HG03457 (cell line): ENCODE data around the gene SIPA1L3.
"Not testable (repeated sequence)": the region's sequence is repeated elsewhere in the genome, so short reads cannot be mapped to it uniquely, and the experiment has no call there.

ENCODE experiments used
- ATAC-seq: cut with Tn5 transposase; IDR thresholded peaks from one replicate; pipeline ENCODE4 v1.9.1; 2021; ENCODE audit warnings: moderate number of reproducible peaks; ENCODE audit not compliant: unreplicated experiment

The SIPA1L3 gene

GRCh38 chr19:38224014-38224862, 317.2 kb downstream of the SIPA1L3 start, which contains the start of gene DPF1:
DPF1 (minus strand) TSS chr19:38224222; CDS start chr19:38224142, 80 bp downstream.
- ATAC-seq, result no peak

GRCh38 chr19:38224863-38225218, 317.8 kb downstream of the SIPA1L3 start:
- ATAC-seq, result not testable (repeated sequence)

GRCh38 chr19:38227287-38228004, 320.4 kb downstream of the SIPA1L3 start:
- ATAC-seq, result no peak

GRCh38 chr19:38228005-38228377, 321.0 kb downstream of the SIPA1L3 start:
- ATAC-seq, result no peak

- no peak for ATAC-seq
Measured at GRCh38 chr19:38228491-38229439, 321.8 kb downstream of the SIPA1L3 start.

- ATAC-seq, result peak; percentile 69
Measured at GRCh38 chr19:38229585-38230073, 322.6 kb downstream of the SIPA1L3 start.

- ATAC-seq, result not testable (repeated sequence)
Measured at GRCh38 chr19:38230506-38231133, 323.6 kb downstream of the SIPA1L3 start.

GRCh38 chr19:38231918-38232317, 324.9 kb downstream of the SIPA1L3 start:
- ATAC-seq, result no peak

GRCh38 chr19:38233740-38234251, 326.8 kb downstream of the SIPA1L3 start:
- no peak for ATAC-seq

GRCh38 chr19:38234615-38235014, 327.6 kb downstream of the SIPA1L3 start:
- ATAC-seq, result no peak

- no peak for ATAC-seq
Measured at GRCh38 chr19:38239816-38240215, 332.8 kb downstream of the SIPA1L3 start.

- no peak for ATAC-seq
Measured at GRCh38 chr19:38243279-38243673, 336.3 kb downstream of the SIPA1L3 start.

GRCh38 chr19:38245826-38246498, 339.0 kb downstream of the SIPA1L3 start:
- no peak for ATAC-seq

GRCh38 chr19:38247126-38247525, 340.1 kb downstream of the SIPA1L3 start:
- ATAC-seq, result no peak

- ATAC-seq, result no peak
Measured at GRCh38 chr19:38247734-38248268, 340.8 kb downstream of the SIPA1L3 start.

- ATAC-seq, result no peak
Measured at GRCh38 chr19:38248421-38248820, 341.4 kb downstream of the SIPA1L3 start.

- no peak for ATAC-seq
Measured at GRCh38 chr19:38250428-38250820, 343.4 kb downstream of the SIPA1L3 start.

- ATAC-seq, result no peak
Measured at GRCh38 chr19:38250821-38251563, 344.0 kb downstream of the SIPA1L3 start.
